Thyroid gland (tissue), 4 donors: ENCODE measurements around the gene ZNF280A.

ENCODE experiments used
- CTCF ChIP-seq, 6 experiments: fragments of 200-600 bp in 3 of 6; fragments of 450-650 bp in 3 of 6; sonication (generic) in 3 of 6; IDR thresholded peaks; one replicate each; pipeline ENCODE4 v1.5.1; 2016 to 2019; ENCODE audit warnings: antibody characterized with exemption in 6 of 6, mild to moderate bottlenecking in 2 of 6, inconsistent platforms in 1 of 6, moderate library complexity in 1 of 6
- POLR2A ChIP-seq, 2 donors: fragments of 450-650 bp; IDR thresholded peaks; one replicate each; pipeline ENCODE4 v1.6.1; 2017; ENCODE audit warnings: antibody characterized with exemption in 2 of 2, mild to moderate bottlenecking in 2 of 2, moderate library complexity in 1 of 2

- TF ChIP-seq CTCF (IDR thresholded peaks at IDR 0.05) (no peak), POLR2A (IDR thresholded peaks at IDR 0.05) (no peak)
These were observed 49.1 kb upstream of the ZNF280A start for GRCh38 chr22:22569218-22569617.
